ENCODE results near the gene PALD1.

PALD1 gene

GRCh38 chr10:70476249-70477035 lies 2.1 kb upstream of the PALD1 start:
- Histone ChIP-seq H3K4me1 (ENCODE audit: low read depth, poor library complexity, severe bottlenecking) (no peaks in the 10 kb centered on the region), H2AFZ (ENCODE audit: low read depth) (no peak overlapping the region), H3K4me2 (no peak overlapping the region), H3K27me3 (ENCODE audit: insufficient read depth, low read depth) (no peaks in the 10 kb centered on the region; the same call in 1 of the 2 replicates), H4K20me1 (ENCODE audit: insufficient read depth) (no peaks in the 10 kb centered on the region), H3K36me3 (ENCODE audit: insufficient read depth) (no peaks in the 10 kb centered on the region), H3K4me3 (IDR thresholded peaks at IDR 0.05; ENCODE audit: insufficient read depth, low read depth, low read length) (no peak overlapping the region), H3K9ac (no peak overlapping the region), H3K79me2 (ENCODE audit: insufficient read depth, low read depth) (no peaks in the 10 kb centered on the region), H3K27ac (no peak overlapping the region)
- no peak for TF ChIP-seq CTCF (conservative IDR thresholded peaks at IDR 0.05; ENCODE audit: low read depth, low read length)

GRCh38 chr10:70477661-70478162 lies 855 bp upstream of the PALD1 start:
- H3K4me3 ChIP-seq (IDR thresholded peaks at IDR 0.05; ENCODE audit: insufficient read depth, low read depth, low read length): no peak overlapping the region
- no peak overlapping the region for H3K27ac ChIP-seq
- H3K36me3 ChIP-seq (ENCODE audit: insufficient read depth): no peaks in the 10 kb centered on the region
- no peak overlapping the region for H2AFZ ChIP-seq (ENCODE audit: low read depth)
- no peaks in the 10 kb centered on the region for H3K79me2 ChIP-seq (ENCODE audit: insufficient read depth, low read depth)
- H3K27me3 ChIP-seq (ENCODE audit: insufficient read depth, low read depth): no peaks in the 10 kb centered on the region; the same call in 1 of the 2 replicates
- no peaks in the 10 kb centered on the region for H3K4me1 ChIP-seq (ENCODE audit: low read depth, poor library complexity, severe bottlenecking)
- no peak overlapping the region; the same call in 1 of the 2 replicates for H3K4me2 ChIP-seq
- H3K9ac ChIP-seq: no peak overlapping the region
- no peak for TF ChIP-seq CTCF (conservative IDR thresholded peaks at IDR 0.05; ENCODE audit: low read depth, low read length)
- no peaks in the 10 kb centered on the region for H4K20me1 ChIP-seq (ENCODE audit: insufficient read depth)

GRCh38 chr10:70479165-70479581 lies 606 bp downstream of the PALD1 start:
- Histone ChIP-seq H3K27ac (no peak overlapping the region), H3K79me2 (ENCODE audit: insufficient read depth, low read depth) (no peaks in the 10 kb centered on the region), H3K4me2 (peak overlapping the region; percentile 21; the same call in 1 of the 2 replicates), H3K4me1 (ENCODE audit: low read depth, poor library complexity, severe bottlenecking) (no peaks in the 10 kb centered on the region), H4K20me1 (ENCODE audit: insufficient read depth) (no peaks in the 10 kb centered on the region), H3K9ac (no peak overlapping the region), H3K4me3 (IDR thresholded peaks at IDR 0.05; ENCODE audit: insufficient read depth, low read depth, low read length) (no peak overlapping the region), H3K36me3 (ENCODE audit: insufficient read depth) (no peaks in the 10 kb centered on the region), H2AFZ (ENCODE audit: low read depth) (peak overlapping the region; percentile 54; the same call in 1 of the 2 replicates), H3K27me3 (ENCODE audit: insufficient read depth, low read depth) (no peaks in the 10 kb centered on the region; the same call in 1 of the 2 replicates)
- TF ChIP-seq CTCF (conservative IDR thresholded peaks at IDR 0.05; ENCODE audit: low read depth, low read length): no peak

GRCh38 chr10:70479626-70480238 lies 1.2 kb downstream of the PALD1 start:
- H3K9ac ChIP-seq: no peak overlapping the region
- H3K4me1 ChIP-seq (ENCODE audit: low read depth, poor library complexity, severe bottlenecking): no peaks in the 10 kb centered on the region
- H3K79me2 ChIP-seq (ENCODE audit: insufficient read depth, low read depth): no peaks in the 10 kb centered on the region
- H3K4me2 ChIP-seq: no peak overlapping the region
- no peak overlapping the region for H3K4me3 ChIP-seq (IDR thresholded peaks at IDR 0.05; ENCODE audit: insufficient read depth, low read depth, low read length)
- no peak overlapping the region for H2AFZ ChIP-seq (ENCODE audit: low read depth)
- no peak overlapping the region for H3K27ac ChIP-seq
- no peaks in the 10 kb centered on the region for H3K36me3 ChIP-seq (ENCODE audit: insufficient read depth)
- no peaks in the 10 kb centered on the region; the same call in 1 of the 2 replicates for H3K27me3 ChIP-seq (ENCODE audit: insufficient read depth, low read depth)
- TF ChIP-seq CTCF (conservative IDR thresholded peaks at IDR 0.05; ENCODE audit: low read depth, low read length): no peak
- no peaks in the 10 kb centered on the region for H4K20me1 ChIP-seq (ENCODE audit: insufficient read depth)

Measured in KMS-11 (cell line).